OCI-LY3 (cell line): ENCODE results near the gene UGT3A1.

Experiments
- H2AFZ ChIP-seq: fragments of 200-600, 300-600 bp; shearing (Covaris generic); 2 replicates; pipeline ENCODE4 v1.6.0; 2014; ENCODE audit warnings: antibody characterized with exemption, low read depth, low read length
- H3K27ac ChIP-seq: fragments of 200-600, 300-600 bp; sonication (generic); 2 replicates; pipeline ENCODE4 v1.5.1; 2014; ENCODE audit warnings: mild to moderate bottlenecking, low read length, moderate library complexity, mixed read lengths
- H3K27me3 ChIP-seq: fragments of 200-600, 300-600 bp; sonication (generic); 2 replicates; pipeline ENCODE4 v1.6.1; 2014; ENCODE audit warnings: low read depth, low read length, mixed read lengths
- H3K36me3 ChIP-seq: fragments of 200-600, 300-600 bp; sonication (generic); replicated peaks from 2 replicates; pipeline ENCODE3; 2014; ENCODE audit warnings: low read depth, low read length, mixed read lengths
- H3K4me1 ChIP-seq: fragments of 300-600, 200-600 bp; sonication (generic); 2 replicates; pipeline ENCODE4 v1.6.1; 2014; ENCODE audit warnings: low read length, mixed read lengths
- H3K4me2 ChIP-seq: fragments of 200-600, 300-600 bp; sonication (generic); 2 replicates; pipeline ENCODE4 v1.6.1; 2014; ENCODE audit warnings: low read length, mixed read lengths
- H3K4me3 ChIP-seq: fragments of 300-600, 200-600 bp; sonication (generic); 2 replicates; pipeline ENCODE4 v1.5.1; 2014; ENCODE audit warnings: antibody characterized with exemption, mild to moderate bottlenecking, low read length, moderate library complexity
- H3K79me2 ChIP-seq: fragments of 300-600, 200-600 bp; shearing (Covaris generic); 2 replicates; pipeline ENCODE4 v1.6.1; 2014; ENCODE audit warnings: mild to moderate bottlenecking, low read length, mixed read lengths
- H3K9ac ChIP-seq: fragments of 300-600, 200-600 bp; shearing (Covaris generic); 2 replicates; pipeline ENCODE4 v1.6.0; 2014; ENCODE audit warnings: mild to moderate bottlenecking, low read length, moderate library complexity
- H3K9me3 ChIP-seq: fragments of 200-600, 300-600 bp; shearing (Covaris generic); 2 replicates; pipeline ENCODE4 v1.6.1; 2014; ENCODE audit warnings: low read length, mixed read lengths; ENCODE audit not compliant: insufficient read depth
- H4K20me1 ChIP-seq: fragments of 200-600, 300-600 bp; sonication (generic); 2 replicates; pipeline ENCODE4 v1.6.1; 2016; ENCODE audit warnings: low read length, mixed read lengths; ENCODE audit not compliant: insufficient read depth
- CTCF ChIP-seq: fragments of 200-600, 300-600 bp; sonication (generic); IDR thresholded peaks from 2 replicates; pipeline ENCODE4 v1.5.1; 2014; ENCODE audit warnings: antibody characterized with exemption, low read length, low read depth
- EZH2phosphoT487 ChIP-seq: fragments of 200-600 bp; shearing (Covaris generic); IDR thresholded peaks from 2 replicates; pipeline ENCODE4 v1.6.1; 2018; ENCODE audit warnings: antibody characterized with exemption, mixed run types, low read depth

Gene UGT3A1

DNA sequence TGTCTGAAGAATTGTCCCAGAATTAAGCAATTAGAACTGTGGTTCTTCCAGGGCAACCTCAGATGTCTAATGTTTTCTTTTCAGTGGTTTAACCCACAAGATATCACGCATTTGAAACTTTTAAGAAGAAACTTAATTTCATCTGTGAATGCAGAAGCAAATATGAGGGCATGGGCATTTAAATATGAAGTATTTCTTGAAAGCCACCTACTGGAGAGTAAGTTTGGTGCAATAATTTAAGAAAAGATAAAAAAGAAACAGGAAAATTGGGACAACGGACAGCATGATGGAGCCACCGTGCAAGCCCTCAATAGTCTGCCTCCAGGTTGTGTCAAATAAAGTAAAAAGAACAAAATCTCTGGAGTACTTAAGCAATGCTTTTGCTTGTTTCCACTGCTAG lies 51.6 kb downstream of the UGT3A1 start:
- H4K20me1 ChIP-seq = no peaks in the 10 kb centered on the region
- no peaks in the 10 kb centered on the region for H3K79me2 ChIP-seq
- no peak overlapping the region for H3K4me3 ChIP-seq
- H3K27ac ChIP-seq = no peak overlapping the region
- TF ChIP-seq CTCF (no peak), EZH2phosphoT487 (no peak)
- no peak overlapping the region for H3K4me2 ChIP-seq
- no peaks in the 10 kb centered on the region for H3K36me3 ChIP-seq
- H3K4me1 ChIP-seq = no peaks in the 10 kb centered on the region
- no peak overlapping the region for H3K9ac ChIP-seq
- H2AFZ ChIP-seq = no peak overlapping the region
- no peaks in the 10 kb centered on the region for H3K27me3 ChIP-seq
- no peaks in the 10 kb centered on the region for H3K9me3 ChIP-seq

GRCh38 chr5:35938568-35939227 lies 52.5 kb downstream of the UGT3A1 start, which contains the start of gene CAPSL:
Gene CAPSL, minus strand, starts transcription at chr5:35938622. Its CDS starts 17,502 bp downstream, at chr5:35921120.
- Histone ChIP-seq H3K9me3 (no peaks in the 10 kb centered on the region), H3K4me1 (no peaks in the 10 kb centered on the region), H3K4me2 (no peak within 1 kb of the TSS), H3K9ac (no peak within 1 kb of the TSS), H4K20me1 (no peaks in the 10 kb centered on the region), H3K27me3 (no peaks in the 10 kb centered on the region), H3K27ac (no peak within 1 kb of the TSS), H2AFZ (no peak within 1 kb of the TSS), H3K36me3 (no peaks in the 10 kb centered on the region), H3K4me3 (no peak within 1 kb of the TSS), H3K79me2 (no peaks in the 10 kb centered on the region)
- TF ChIP-seq EZH2phosphoT487 (no peak), CTCF (no peak)

- no peak overlapping the region for H3K4me3 ChIP-seq
- no peak overlapping the region for H2AFZ ChIP-seq
- H3K27ac ChIP-seq = no peak overlapping the region
- H3K27me3 ChIP-seq = peaks cover 8% of the 10 kb centered on the region; the same call in 1 of the 2 replicates
- H3K36me3 ChIP-seq = no peaks in the 10 kb centered on the region
- H3K4me1 ChIP-seq = no peaks in the 10 kb centered on the region
- H3K9me3 ChIP-seq = no peaks in the 10 kb centered on the region
- H3K9ac ChIP-seq = no peak overlapping the region
- no peaks in the 10 kb centered on the region for H4K20me1 ChIP-seq
- TF ChIP-seq EZH2phosphoT487 = no peak
- TF ChIP-seq CTCF = peak; percentile 67
- H3K79me2 ChIP-seq = no peaks in the 10 kb centered on the region
- H3K4me2 ChIP-seq = no peak overlapping the region
These were observed 64.7 kb downstream of the UGT3A1 start for GRCh38 chr5:35926389-35927051.

DNA sequence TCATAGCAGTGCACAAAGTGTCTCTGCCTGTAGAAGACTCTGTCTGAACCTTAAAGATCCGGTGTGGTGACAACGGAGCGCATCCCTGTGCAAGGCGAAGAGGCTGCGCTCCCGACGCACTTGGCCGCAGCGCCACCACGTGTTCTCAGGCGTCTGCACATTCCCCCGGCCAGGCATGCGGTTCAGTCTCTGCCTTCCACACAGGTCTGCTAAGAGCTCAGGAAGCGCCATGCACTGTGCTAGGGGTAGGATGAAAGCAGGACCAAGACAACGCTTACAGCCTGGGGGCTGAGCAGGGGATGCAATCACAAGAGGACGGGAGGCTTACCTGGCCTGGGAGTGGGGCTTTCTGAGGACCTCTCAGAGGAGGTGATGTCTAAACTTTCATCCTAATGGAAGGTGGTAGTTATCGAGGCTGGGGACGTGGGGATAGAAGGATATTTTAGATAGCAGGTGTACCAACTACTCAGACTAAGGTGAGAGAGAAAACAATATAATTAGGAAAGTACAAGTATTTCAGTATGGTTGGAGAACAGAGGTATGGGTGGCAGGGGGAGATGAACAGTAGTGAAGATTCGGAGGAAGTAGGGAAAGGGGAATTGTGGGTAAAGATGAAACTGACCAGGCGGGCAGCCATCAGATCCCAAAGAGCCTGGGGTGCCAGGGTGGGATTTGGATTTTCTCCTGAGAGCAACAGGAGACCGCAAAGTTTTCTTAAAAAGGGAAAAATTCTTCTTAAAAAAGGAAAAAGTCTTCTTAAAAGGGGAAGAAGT lies 66.1 kb downstream of the UGT3A1 start:
- H3K4me1 ChIP-seq = no peaks in the 10 kb centered on the region
- H3K9ac ChIP-seq = no peak overlapping the region
- H3K79me2 ChIP-seq = no peaks in the 10 kb centered on the region
- H3K27me3 ChIP-seq = peaks cover 8% of the 10 kb centered on the region; the same call in 1 of the 2 replicates
- TF ChIP-seq CTCF (no peak), EZH2phosphoT487 (no peak)
- H3K9me3 ChIP-seq = no peaks in the 10 kb centered on the region
- no peak overlapping the region for H3K4me2 ChIP-seq
- no peaks in the 10 kb centered on the region for H3K36me3 ChIP-seq
- H3K4me3 ChIP-seq = no peak overlapping the region
- no peak overlapping the region for H3K27ac ChIP-seq
- H2AFZ ChIP-seq = no peak overlapping the region
- H4K20me1 ChIP-seq = no peaks in the 10 kb centered on the region
